Type B pancreatic cell (in vitro differentiated cells): ENCODE data around the gene ZRSR2. TPM values are rescaled to one million over a fixed set of nuclear protein-coding genes. Genes with fewer than 3 reads are reported as not detected.

Experiments used
- DNase-seq: peaks from one replicate; pipeline ENCODE4 v3.0.0; 2021; ENCODE audit warnings: mixed read lengths; ENCODE audit not compliant: unreplicated experiment; ENCODE audit errors: extremely low spot score
- H3K27ac Mint-ChIP-seq: 2 replicates; pipeline ENCODE4 v1.8.0; 2021; ENCODE audit warnings: mild to moderate bottlenecking, mixed read lengths
- H3K27me3 Mint-ChIP-seq: 2 replicates; pipeline ENCODE4 v1.8.0; 2021; ENCODE audit warnings: mixed read lengths
- H3K36me3 Mint-ChIP-seq: 2 replicates; pipeline ENCODE4 v1.8.0; 2021; ENCODE audit warnings: mixed read lengths
- H3K4me1 Mint-ChIP-seq: one replicate; pipeline ENCODE4 v1.8.0; 2021; ENCODE audit warnings: mixed read lengths; ENCODE audit not compliant: unreplicated experiment
- H3K4me3 Mint-ChIP-seq: 2 replicates; pipeline ENCODE4 v1.8.0; 2021; ENCODE audit warnings: mild to moderate bottlenecking, mixed read lengths
- H3K9me3 Mint-ChIP-seq: 2 replicates; pipeline ENCODE4 v1.8.0; 2021; ENCODE audit warnings: mixed read lengths
- total RNA-seq: library from RNA; stranded (reverse); gene quantifications from 2 replicates; pipeline ENCODE4 v1.2.1, GENCODE V29; 2021; ENCODE audit warnings: low replicate concordance
- TF ChIP-seq, protein P1 (sequence below): fragments of 200-600 bp; sonication (generic); conservative IDR thresholded peaks from 2 replicates; pipeline ENCODE4 v1.5.0; 2021; ENCODE audit warnings: antibody characterized with exemption, mild to moderate bottlenecking

ZRSR2 gene
- total RNA-seq, 1 donor from 2014 or later: 15.5 TPM

DNA sequence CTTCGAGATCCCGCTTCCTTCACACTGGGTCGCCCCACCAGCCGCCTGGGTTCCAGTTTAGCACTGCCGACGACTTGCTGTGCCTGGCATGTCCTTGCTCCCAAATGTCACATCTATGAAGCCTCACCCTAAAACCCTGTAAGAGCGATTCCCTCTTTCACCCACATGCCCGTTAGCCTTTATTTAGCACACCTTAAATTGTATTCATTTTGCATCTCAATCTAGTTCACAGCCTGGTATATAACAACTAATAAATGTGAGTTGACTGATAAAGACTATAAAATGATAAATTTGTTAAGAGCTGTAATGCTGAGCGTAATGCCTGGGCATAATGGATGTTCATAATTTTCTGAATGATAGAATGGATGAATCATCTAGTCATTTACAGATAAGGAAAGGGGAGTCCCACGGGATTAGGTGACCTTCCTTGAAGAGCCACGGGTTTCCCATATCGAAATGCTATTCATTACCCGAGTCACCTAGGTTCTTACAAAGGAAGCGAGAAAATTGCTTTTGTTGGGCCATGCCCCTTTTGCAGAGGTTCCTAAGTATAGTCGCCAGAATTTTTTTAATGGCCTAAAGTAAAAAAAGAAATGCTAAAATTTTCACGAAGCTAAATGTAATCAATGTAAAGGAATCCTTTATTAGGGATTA is 65.4 kb downstream of the ZRSR2 start:
- TF ChIP-seq, protein P1, sequence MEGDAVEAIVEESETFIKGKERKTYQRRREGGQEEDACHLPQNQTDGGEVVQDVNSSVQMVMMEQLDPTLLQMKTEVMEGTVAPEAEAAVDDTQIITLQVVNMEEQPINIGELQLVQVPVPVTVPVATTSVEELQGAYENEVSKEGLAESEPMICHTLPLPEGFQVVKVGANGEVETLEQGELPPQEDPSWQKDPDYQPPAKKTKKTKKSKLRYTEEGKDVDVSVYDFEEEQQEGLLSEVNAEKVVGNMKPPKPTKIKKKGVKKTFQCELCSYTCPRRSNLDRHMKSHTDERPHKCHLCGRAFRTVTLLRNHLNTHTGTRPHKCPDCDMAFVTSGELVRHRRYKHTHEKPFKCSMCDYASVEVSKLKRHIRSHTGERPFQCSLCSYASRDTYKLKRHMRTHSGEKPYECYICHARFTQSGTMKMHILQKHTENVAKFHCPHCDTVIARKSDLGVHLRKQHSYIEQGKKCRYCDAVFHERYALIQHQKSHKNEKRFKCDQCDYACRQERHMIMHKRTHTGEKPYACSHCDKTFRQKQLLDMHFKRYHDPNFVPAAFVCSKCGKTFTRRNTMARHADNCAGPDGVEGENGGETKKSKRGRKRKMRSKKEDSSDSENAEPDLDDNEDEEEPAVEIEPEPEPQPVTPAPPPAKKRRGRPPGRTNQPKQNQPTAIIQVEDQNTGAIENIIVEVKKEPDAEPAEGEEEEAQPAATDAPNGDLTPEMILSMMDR: no peak
- Mint-ChIP-seq H3K27me3 (peaks cover 8% of the 10 kb centered on the region), H3K27ac (peak overlapping the region; percentile 99), H3K36me3 (peaks cover 3% of the 10 kb centered on the region), H3K9me3 (no peaks in the 10 kb centered on the region), H3K4me3 (peak overlapping the region; percentile 98), H3K4me1 (peaks cover 26% of the 10 kb centered on the region)
- DNase-seq: no peak

DNA sequence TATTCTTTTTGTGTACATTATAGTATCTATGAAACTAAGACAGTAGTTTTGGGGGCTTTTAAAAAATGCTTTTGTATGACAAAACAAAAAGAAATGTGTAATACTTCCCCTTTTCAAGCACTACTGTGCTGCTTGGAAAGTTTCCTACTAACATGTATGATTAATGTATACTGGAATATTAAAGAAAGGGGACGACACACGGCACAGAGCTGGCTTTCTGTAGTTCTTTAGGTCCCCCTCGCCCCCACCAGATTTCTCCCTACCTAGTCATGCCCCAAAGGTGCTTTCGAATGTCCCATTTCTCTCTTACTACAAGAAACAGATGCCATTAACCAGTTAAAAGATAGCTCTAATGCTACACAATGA is 65.9 kb downstream of the ZRSR2 start:
- no peaks in the 10 kb centered on the region for H3K9me3 Mint-ChIP-seq
- peaks cover 12% of the 10 kb centered on the region for H3K27me3 Mint-ChIP-seq
- H3K36me3 Mint-ChIP-seq: peaks cover under 1% of the 10 kb centered on the region
- H3K27ac Mint-ChIP-seq: peak overlapping the region; percentile 71
- H3K4me1 Mint-ChIP-seq: peaks cover 21% of the 10 kb centered on the region
- peak overlapping the region; percentile 98 for H3K4me3 Mint-ChIP-seq
- DNase-seq: no peak
- TF ChIP-seq, protein P1: no peak

DNA sequence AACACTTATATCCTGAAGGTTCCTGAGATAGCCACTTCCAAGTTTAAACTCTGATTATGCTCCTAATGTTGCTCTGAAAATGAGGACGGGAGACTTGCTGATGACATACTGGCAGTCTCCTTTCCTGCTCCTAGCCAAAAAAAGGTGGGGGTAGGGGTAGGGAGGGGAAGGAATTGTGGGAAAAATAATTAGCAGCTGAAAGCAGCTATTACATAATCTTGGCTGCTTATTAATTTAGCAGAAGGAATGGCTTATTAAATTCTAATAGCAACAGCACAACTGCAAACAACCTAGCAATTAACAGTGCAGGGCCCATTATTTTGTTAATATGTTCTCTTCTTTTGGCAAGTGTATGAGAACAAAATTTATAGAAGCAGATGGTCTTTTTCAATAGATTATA is 66.4 kb downstream of the ZRSR2 start:
- H3K36me3 Mint-ChIP-seq: no peaks in the 10 kb centered on the region
- no peak for DNase-seq
- H3K4me1 Mint-ChIP-seq: peaks cover 19% of the 10 kb centered on the region
- peak overlapping the region; percentile 98 for H3K4me3 Mint-ChIP-seq
- no peaks in the 10 kb centered on the region for H3K9me3 Mint-ChIP-seq
- H3K27me3 Mint-ChIP-seq: peaks cover 12% of the 10 kb centered on the region
- TF ChIP-seq, protein P1: no peak
- peak overlapping the region; percentile 71 for H3K27ac Mint-ChIP-seq

DNA sequence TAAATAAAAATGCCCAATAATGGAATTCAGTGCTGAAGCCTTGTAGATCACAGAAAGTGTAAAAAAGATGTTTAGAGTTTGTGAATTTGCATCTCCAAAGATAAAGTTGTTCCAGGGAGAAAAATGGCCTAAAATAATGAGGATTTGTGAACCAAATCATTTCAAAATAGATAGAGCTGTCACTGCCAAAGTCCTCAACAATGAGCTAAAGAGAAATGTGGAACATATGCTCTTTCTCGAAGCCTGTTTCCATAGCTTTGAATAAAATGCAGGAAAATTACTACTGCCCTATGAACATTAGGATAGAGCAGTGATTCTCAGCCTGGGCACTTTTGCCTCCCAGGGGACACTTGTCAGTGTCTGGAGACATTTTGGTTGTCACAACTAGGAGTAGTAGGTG is 67.8 kb downstream of the ZRSR2 start:
- H3K27ac Mint-ChIP-seq: no peak overlapping the region
- H3K4me1 Mint-ChIP-seq: peaks cover 12% of the 10 kb centered on the region
- no peak overlapping the region for H3K4me3 Mint-ChIP-seq
- H3K9me3 Mint-ChIP-seq: no peaks in the 10 kb centered on the region
- DNase-seq: no peak
- no peaks in the 10 kb centered on the region for H3K36me3 Mint-ChIP-seq
- TF ChIP-seq, protein P1: no peak
- peaks cover 12% of the 10 kb centered on the region for H3K27me3 Mint-ChIP-seq

DNA sequence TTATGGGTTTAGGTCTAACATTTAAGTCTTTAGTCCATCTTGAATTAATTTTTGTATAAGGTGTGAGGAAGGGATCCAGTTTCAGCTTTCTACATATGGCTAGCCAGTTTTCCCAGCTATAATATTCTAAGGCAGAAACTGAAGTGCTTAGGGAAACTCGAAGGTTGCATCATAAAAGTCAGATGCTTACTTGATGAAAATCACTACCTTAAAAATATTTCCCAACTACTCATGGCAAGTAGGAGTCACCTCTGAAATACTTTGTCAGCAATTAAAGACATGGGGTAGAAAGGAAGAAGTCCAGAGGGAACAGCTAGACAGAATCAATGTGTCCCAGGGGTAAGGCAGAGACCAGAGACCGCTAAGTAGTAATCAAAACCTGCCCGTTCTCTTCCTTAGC is 70.6 kb downstream of the ZRSR2 start:
- H3K36me3 Mint-ChIP-seq: no peaks in the 10 kb centered on the region
- no peak overlapping the region for H3K4me3 Mint-ChIP-seq
- TF ChIP-seq, protein P1: no peak
- no peak overlapping the region for H3K27ac Mint-ChIP-seq
- peaks cover 12% of the 10 kb centered on the region for H3K27me3 Mint-ChIP-seq
- DNase-seq: no peak
- H3K9me3 Mint-ChIP-seq: no peaks in the 10 kb centered on the region
- H3K4me1 Mint-ChIP-seq: peaks cover 6% of the 10 kb centered on the region
